ENCODE results near the gene RGS17.
A peak's percentile ranks its signal among the peaks of the same experiment; 100 is the strongest.

RGS17 gene

DNA sequence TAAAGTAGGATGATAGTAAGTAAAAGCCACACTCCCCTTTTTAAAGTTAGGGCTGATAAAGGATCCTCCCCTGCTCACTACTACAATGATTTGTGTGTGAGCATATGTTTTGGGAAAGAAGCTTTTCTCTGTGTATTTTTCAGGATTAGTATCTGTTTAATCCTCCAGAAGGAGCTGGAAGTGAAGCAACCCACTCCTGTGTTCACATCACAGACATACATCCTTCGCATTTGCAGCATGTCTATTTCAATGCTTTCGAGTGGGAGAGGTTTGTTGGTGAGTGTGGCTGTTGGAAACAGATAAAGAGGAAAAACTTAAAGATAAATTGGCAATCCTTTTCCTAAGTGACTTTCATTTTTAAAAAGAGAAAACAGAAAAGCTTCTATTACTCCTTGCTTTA, 31.6 kb upstream of the RGS17 start:
- peak; percentile 34 for DNase-seq
- TF ChIP-seq, protein P1, sequence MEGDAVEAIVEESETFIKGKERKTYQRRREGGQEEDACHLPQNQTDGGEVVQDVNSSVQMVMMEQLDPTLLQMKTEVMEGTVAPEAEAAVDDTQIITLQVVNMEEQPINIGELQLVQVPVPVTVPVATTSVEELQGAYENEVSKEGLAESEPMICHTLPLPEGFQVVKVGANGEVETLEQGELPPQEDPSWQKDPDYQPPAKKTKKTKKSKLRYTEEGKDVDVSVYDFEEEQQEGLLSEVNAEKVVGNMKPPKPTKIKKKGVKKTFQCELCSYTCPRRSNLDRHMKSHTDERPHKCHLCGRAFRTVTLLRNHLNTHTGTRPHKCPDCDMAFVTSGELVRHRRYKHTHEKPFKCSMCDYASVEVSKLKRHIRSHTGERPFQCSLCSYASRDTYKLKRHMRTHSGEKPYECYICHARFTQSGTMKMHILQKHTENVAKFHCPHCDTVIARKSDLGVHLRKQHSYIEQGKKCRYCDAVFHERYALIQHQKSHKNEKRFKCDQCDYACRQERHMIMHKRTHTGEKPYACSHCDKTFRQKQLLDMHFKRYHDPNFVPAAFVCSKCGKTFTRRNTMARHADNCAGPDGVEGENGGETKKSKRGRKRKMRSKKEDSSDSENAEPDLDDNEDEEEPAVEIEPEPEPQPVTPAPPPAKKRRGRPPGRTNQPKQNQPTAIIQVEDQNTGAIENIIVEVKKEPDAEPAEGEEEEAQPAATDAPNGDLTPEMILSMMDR (IDR thresholded peaks at IDR 0.05; ENCODE audit: low read depth, low read length): no peak
- no peaks in the 10 kb centered on the region for H3K9me3 ChIP-seq (ENCODE audit: severe bottlenecking)
- peak overlapping the region; percentile 39 for H3K27ac ChIP-seq
- no peak overlapping the region for H3K4me3 ChIP-seq (ENCODE audit: low read depth, low read length)
- no peaks in the 10 kb centered on the region for H3K27me3 ChIP-seq (ENCODE audit: insufficient read depth, low read depth, severe bottlenecking)
- H3K36me3 ChIP-seq: no peaks in the 10 kb centered on the region

GRCh38 chr6:153162172-153162571, 31.1 kb upstream of the RGS17 start:
- peak overlapping the region; percentile 39 for H3K27ac ChIP-seq
- TF ChIP-seq, protein P1 (IDR thresholded peaks at IDR 0.05; ENCODE audit: low read depth, low read length): no peak
- no peak for DNase-seq
- H3K36me3 ChIP-seq: no peaks in the 10 kb centered on the region
- H3K4me3 ChIP-seq (ENCODE audit: low read depth, low read length): no peak overlapping the region
- H3K9me3 ChIP-seq (ENCODE audit: severe bottlenecking): no peaks in the 10 kb centered on the region
- no peaks in the 10 kb centered on the region for H3K27me3 ChIP-seq (ENCODE audit: insufficient read depth, low read depth, severe bottlenecking)

DNA sequence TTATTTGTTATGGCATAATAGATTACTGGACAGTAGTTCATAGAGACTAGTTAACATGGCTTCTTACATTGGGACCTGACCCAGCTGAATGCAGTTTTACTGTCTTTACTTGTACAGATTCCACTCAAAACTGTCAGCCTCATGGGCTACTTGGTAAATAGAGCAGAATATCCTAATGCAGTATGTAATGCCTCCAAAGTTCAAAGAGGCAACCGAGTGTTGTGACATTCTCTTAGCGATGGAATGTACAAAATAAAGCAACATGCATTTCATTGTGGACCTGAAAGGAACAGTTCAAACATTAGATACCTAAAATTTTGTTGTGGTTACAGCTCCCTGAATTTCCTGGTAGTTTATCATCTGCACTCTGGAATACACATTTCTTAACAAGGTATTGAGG, 29.1 kb upstream of the RGS17 start:
- no peak overlapping the region for H3K4me3 ChIP-seq (ENCODE audit: low read depth, low read length)
- DNase-seq: no peak
- no peaks in the 10 kb centered on the region for H3K27me3 ChIP-seq (ENCODE audit: insufficient read depth, low read depth, severe bottlenecking)
- H3K27ac ChIP-seq: no peak overlapping the region
- H3K9me3 ChIP-seq (ENCODE audit: severe bottlenecking): no peaks in the 10 kb centered on the region
- H3K36me3 ChIP-seq: no peaks in the 10 kb centered on the region
- TF ChIP-seq, protein P1 (IDR thresholded peaks at IDR 0.05; ENCODE audit: low read depth, low read length): no peak

GRCh38 chr6:153150752-153151440, 19.8 kb upstream of the RGS17 start:
- TF ChIP-seq, protein P1 (IDR thresholded peaks at IDR 0.05; ENCODE audit: low read depth, low read length): no peak
- H3K9me3 ChIP-seq (ENCODE audit: severe bottlenecking): peaks cover 9% of the 10 kb centered on the region
- H3K4me3 ChIP-seq (ENCODE audit: low read depth, low read length): no peak overlapping the region
- no peaks in the 10 kb centered on the region for H3K36me3 ChIP-seq
- DNase-seq: no peak
- peaks cover 2% of the 10 kb centered on the region for H3K27me3 ChIP-seq (ENCODE audit: insufficient read depth, low read depth, severe bottlenecking)
- H3K27ac ChIP-seq: no peak overlapping the region

DNA sequence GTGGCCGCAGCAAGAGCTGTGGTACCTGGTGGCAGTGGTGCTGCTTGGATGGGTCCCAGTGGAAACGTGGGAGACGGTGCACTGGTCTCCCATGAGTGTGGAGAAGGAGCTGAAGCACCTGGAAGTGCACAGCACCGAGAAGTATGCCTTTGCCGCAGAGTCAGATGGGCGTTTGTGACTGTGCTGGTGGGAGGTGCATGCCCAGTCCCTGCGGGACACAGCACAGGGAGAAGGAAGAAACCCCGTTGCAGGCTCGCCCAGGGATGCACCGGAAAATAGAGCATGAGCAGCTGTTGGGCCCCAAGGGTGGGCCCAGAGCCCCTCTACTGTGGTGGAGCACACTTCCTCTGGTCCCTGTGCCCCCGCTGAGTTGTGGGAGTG, 19.3 kb upstream of the RGS17 start:
- TF ChIP-seq, protein P1 (IDR thresholded peaks at IDR 0.05; ENCODE audit: low read depth, low read length): no peak
- no peak overlapping the region for H3K27ac ChIP-seq
- peaks cover 9% of the 10 kb centered on the region for H3K9me3 ChIP-seq (ENCODE audit: severe bottlenecking)
- H3K4me3 ChIP-seq (ENCODE audit: low read depth, low read length): no peak overlapping the region
- no peak for DNase-seq
- no peaks in the 10 kb centered on the region for H3K36me3 ChIP-seq
- H3K27me3 ChIP-seq (ENCODE audit: insufficient read depth, low read depth, severe bottlenecking): peaks cover 2% of the 10 kb centered on the region

DNA sequence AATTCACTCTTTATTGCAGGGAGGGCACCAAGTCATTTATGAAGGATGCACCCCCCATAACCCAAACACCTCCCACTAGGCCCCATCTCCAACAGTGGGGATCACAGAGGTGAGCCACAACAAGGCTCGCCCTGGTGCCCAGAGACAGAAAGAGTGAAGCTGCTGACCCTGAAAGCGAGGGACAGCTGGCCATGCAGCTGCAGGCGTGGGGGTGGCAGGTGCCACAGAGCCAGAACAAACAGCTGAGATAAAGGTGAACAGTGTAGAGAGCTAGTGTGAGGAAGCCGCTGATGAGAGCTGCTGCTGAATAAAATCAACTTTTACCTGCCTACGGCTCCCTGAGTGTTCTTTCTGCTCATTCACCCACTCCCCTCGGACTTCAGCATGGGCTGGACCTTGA, 18.8 kb upstream of the RGS17 start:
- no peak overlapping the region for H3K27ac ChIP-seq
- H3K27me3 ChIP-seq (ENCODE audit: insufficient read depth, low read depth, severe bottlenecking): peaks cover 2% of the 10 kb centered on the region
- no peaks in the 10 kb centered on the region for H3K36me3 ChIP-seq
- no peak overlapping the region for H3K4me3 ChIP-seq (ENCODE audit: low read depth, low read length)
- TF ChIP-seq, protein P1 (IDR thresholded peaks at IDR 0.05; ENCODE audit: low read depth, low read length): no peak
- no peak for DNase-seq
- H3K9me3 ChIP-seq (ENCODE audit: severe bottlenecking): peaks cover 9% of the 10 kb centered on the region

Measured in WERI-Rb-1 (cell line).